Gastrocnemius medialis (tissue), 4 donors: ENCODE measurements around the gene BRINP1.

ENCODE experiments used
- POLR2A ChIP-seq, 2 donors: fragments of 450-650 bp; IDR thresholded peaks; one replicate each; pipeline ENCODE4 v1.6.1; 2017; ENCODE audit warnings: antibody characterized with exemption in 2 of 2, mild to moderate bottlenecking in 2 of 2, moderate library complexity in 2 of 2
- TF ChIP-seq, protein P1 (sequence below), 5 experiments: fragments of 450-650 bp in 3 of 5; fragments of 200-600 bp in 2 of 5; sonication (generic) in 2 of 5; IDR thresholded peaks in 4 of 5; conservative IDR thresholded peaks in 1 of 5; 1 replicate in 4 of 5; 2 replicates in 1 of 5; pipeline ENCODE4 v1.5.1; 2016 to 2019; ENCODE audit warnings: antibody characterized with exemption in 5 of 5, mild to moderate bottlenecking in 3 of 5, moderate library complexity in 3 of 5

DNA sequence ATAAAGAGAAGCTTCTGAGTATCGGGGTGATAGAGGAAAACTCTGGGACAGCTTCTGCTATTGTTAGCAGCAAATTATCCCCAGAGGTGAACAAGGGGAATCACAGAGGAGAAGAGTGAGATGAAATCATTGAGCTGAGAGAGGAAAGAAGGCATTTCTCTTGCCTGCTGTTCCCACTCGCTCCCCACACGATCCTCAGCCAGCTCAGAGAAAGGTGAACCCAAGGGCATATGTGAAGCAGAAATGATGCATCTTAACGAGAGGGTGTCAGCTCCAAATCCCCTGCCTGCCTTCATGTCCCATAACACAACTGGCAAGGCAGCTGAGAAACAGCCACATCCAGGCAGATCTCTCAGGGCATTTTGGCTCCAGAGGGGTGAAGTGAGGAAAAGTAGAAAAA is 111.6 kb downstream of the BRINP1 start:
- TF ChIP-seq, protein P1, sequence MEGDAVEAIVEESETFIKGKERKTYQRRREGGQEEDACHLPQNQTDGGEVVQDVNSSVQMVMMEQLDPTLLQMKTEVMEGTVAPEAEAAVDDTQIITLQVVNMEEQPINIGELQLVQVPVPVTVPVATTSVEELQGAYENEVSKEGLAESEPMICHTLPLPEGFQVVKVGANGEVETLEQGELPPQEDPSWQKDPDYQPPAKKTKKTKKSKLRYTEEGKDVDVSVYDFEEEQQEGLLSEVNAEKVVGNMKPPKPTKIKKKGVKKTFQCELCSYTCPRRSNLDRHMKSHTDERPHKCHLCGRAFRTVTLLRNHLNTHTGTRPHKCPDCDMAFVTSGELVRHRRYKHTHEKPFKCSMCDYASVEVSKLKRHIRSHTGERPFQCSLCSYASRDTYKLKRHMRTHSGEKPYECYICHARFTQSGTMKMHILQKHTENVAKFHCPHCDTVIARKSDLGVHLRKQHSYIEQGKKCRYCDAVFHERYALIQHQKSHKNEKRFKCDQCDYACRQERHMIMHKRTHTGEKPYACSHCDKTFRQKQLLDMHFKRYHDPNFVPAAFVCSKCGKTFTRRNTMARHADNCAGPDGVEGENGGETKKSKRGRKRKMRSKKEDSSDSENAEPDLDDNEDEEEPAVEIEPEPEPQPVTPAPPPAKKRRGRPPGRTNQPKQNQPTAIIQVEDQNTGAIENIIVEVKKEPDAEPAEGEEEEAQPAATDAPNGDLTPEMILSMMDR (IDR thresholded peaks at IDR 0.05 in 4 of 5, conservative IDR thresholded peaks at IDR 0.05 in 1 of 5) = no peak
- no peak for TF ChIP-seq POLR2A (IDR thresholded peaks at IDR 0.05)
